SK-N-SH treated with all-trans-retinoic acid at 6 μM for 48 hours (cell line): ENCODE results near the gene HMCN2.

Experiments
- ARNTL ChIP-seq: fragments of 450-650 bp; formaldehyde crosslinking; IDR thresholded peaks from 2 replicates; pipeline ENCODE4 v1.5.0; 2020; ENCODE audit warnings: low read depth, mild to moderate bottlenecking, moderate library complexity, borderline replicate concordance
- CSDC2 ChIP-seq: fragments of 250-450 bp; sonication (Bioruptor Pico); IDR thresholded peaks from 2 replicates; pipeline ENCODE4 v1.5.0; 2020; ENCODE audit warnings: mild to moderate bottlenecking, moderate library complexity
- GLIS3 ChIP-seq: fragments of 250-450 bp; sonication (Bioruptor Pico); IDR thresholded peaks from 2 replicates; pipeline ENCODE4 v1.5.0; 2020; ENCODE audit warnings: mild to moderate bottlenecking, moderate library complexity
- OSR1 ChIP-seq: fragments of 250-450 bp; sonication (Bioruptor Pico); IDR thresholded peaks from 2 replicates; pipeline ENCODE4 v1.8.0; 2022; ENCODE audit warnings: moderate library complexity, mild to moderate bottlenecking, inconsistent platforms
- RARB ChIP-seq: fragments of 250-450 bp; sonication (Bioruptor Pico); IDR thresholded peaks from 2 replicates; pipeline ENCODE4 v1.8.0; 2021; ENCODE audit warnings: mild to moderate bottlenecking, moderate library complexity
- TOX ChIP-seq: fragments of 250-450 bp; sonication (Bioruptor Pico); IDR thresholded peaks from 2 replicates; pipeline ENCODE4 v1.8.0; 2021; ENCODE audit warnings: mild to moderate bottlenecking, moderate library complexity, borderline replicate concordance
- ZFP3 ChIP-seq: fragments of 250-450 bp; sonication (Bioruptor Pico); IDR thresholded peaks from 2 replicates; pipeline ENCODE4 v1.5.0; 2020; ENCODE audit warnings: mild to moderate bottlenecking, moderate library complexity
- ZNF565 ChIP-seq: fragments of 450-650 bp; formaldehyde crosslinking; conservative IDR thresholded peaks from 2 replicates; pipeline ENCODE4 v1.5.0; 2020; ENCODE audit warnings: low read depth, mild to moderate bottlenecking, moderate library complexity
- ZNF70 ChIP-seq: fragments of 450-650 bp; formaldehyde crosslinking; IDR thresholded peaks from 2 replicates; pipeline ENCODE4 v1.5.0; 2020; ENCODE audit warnings: mild to moderate bottlenecking, moderate library complexity
- TF ChIP-seq, protein P1 (sequence below): fragments of 250-450 bp; sonication (Bioruptor Pico); IDR thresholded peaks from 2 replicates; pipeline ENCODE4 v1.8.0; 2021; ENCODE audit warnings: low read depth, mild to moderate bottlenecking, moderate library complexity, borderline replicate concordance
- TF ChIP-seq, protein P2 (sequence below): fragments of 250-450 bp; sonication (Bioruptor Pico); IDR thresholded peaks from 2 replicates; pipeline ENCODE4 v1.8.0; 2020; ENCODE audit warnings: mild to moderate bottlenecking, moderate library complexity, borderline replicate concordance
- TF ChIP-seq, protein P3 (sequence below): fragments of 250-450 bp; sonication (Bioruptor Pico); IDR thresholded peaks from 2 replicates; pipeline ENCODE4 v1.5.1; 2020; ENCODE audit warnings: low read depth, mild to moderate bottlenecking, moderate library complexity

DNA sequence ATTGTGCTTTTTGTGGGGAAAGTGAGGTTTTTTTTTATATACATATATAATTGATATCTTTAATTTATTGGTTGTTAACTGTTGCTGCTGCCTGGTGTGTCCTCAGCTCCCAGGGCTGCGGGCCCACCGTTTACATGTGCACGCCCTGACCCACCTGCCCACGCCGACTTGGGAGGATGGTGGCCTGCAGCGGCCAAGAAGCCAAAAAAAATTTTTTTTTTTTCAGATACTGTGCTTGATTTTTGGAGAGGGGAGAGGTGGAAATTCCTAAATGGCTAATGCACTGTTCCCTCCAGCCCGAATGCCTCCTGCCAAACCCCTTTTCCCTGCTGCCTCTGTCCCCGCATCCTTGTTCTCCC lies 32.0 kb upstream of the HMCN2 start:
- TF ChIP-seq GLIS3 (CRISPR knock-in tag) (no peak), ZNF70 (CRISPR knock-in tag) (no peak), OSR1 (no peak), TOX (no peak), ZFP3 (no peak), RARB (CRISPR knock-in tag) (no peak), CSDC2 (CRISPR knock-in tag) (no peak), ZNF565 (CRISPR knock-in tag) (no peak), ARNTL (CRISPR knock-in tag) (no peak)
- TF ChIP-seq, protein P1, sequence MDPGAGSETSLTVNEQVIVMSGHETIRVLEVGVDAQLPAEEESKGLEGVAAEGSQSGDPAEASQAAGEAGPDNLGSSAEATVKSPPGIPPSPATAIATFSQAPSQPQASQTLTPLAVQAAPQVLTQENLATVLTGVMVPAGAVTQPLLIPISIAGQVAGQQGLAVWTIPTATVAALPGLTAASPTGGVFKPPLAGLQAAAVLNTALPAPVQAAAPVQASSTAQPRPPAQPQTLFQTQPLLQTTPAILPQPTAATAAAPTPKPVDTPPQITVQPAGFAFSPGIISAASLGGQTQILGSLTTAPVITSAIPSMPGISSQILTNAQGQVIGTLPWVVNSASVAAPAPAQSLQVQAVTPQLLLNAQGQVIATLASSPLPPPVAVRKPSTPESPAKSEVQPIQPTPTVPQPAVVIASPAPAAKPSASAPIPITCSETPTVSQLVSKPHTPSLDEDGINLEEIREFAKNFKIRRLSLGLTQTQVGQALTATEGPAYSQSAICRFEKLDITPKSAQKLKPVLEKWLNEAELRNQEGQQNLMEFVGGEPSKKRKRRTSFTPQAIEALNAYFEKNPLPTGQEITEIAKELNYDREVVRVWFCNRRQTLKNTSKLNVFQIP (CRISPR knock-in tag), result no peak
- TF ChIP-seq, protein P2, sequence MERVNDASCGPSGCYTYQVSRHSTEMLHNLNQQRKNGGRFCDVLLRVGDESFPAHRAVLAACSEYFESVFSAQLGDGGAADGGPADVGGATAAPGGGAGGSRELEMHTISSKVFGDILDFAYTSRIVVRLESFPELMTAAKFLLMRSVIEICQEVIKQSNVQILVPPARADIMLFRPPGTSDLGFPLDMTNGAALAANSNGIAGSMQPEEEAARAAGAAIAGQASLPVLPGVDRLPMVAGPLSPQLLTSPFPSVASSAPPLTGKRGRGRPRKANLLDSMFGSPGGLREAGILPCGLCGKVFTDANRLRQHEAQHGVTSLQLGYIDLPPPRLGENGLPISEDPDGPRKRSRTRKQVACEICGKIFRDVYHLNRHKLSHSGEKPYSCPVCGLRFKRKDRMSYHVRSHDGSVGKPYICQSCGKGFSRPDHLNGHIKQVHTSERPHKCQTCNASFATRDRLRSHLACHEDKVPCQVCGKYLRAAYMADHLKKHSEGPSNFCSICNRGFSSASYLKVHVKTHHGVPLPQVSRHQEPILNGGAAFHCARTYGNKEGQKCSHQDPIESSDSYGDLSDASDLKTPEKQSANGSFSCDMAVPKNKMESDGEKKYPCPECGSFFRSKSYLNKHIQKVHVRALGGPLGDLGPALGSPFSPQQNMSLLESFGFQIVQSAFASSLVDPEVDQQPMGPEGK (CRISPR knock-in tag), result no peak
- TF ChIP-seq, protein P3, sequence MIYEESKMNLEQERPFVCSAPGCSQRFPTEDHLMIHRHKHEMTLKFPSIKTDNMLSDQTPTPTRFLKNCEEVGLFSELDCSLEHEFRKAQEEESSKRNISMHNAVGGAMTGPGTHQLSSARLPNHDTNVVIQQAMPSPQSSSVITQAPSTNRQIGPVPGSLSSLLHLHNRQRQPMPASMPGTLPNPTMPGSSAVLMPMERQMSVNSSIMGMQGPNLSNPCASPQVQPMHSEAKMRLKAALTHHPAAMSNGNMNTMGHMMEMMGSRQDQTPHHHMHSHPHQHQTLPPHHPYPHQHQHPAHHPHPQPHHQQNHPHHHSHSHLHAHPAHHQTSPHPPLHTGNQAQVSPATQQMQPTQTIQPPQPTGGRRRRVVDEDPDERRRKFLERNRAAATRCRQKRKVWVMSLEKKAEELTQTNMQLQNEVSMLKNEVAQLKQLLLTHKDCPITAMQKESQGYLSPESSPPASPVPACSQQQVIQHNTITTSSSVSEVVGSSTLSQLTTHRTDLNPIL (CRISPR knock-in tag), result no peak
